Activated naive CD8-positive, alpha-beta T cell (primary cell): ENCODE data around the gene RNF225.
A peak's percentile ranks its signal among the peaks of the same experiment; 100 is the strongest.
"Not testable (repeated sequence)": the region's sequence is repeated elsewhere in the genome, so short reads cannot be mapped to it uniquely, and the experiment has no call there.

Experiments used
- H3K27ac Mint-ChIP-seq: one replicate; pipeline ENCODE4 v1.8.0; 2021; ENCODE audit warnings: mixed read lengths
- H3K27me3 Mint-ChIP-seq: one replicate; pipeline ENCODE4 v1.8.0; 2021; ENCODE audit warnings: mixed read lengths
- H3K36me3 Mint-ChIP-seq: one replicate; pipeline ENCODE4 v1.8.0; 2021; ENCODE audit warnings: mixed read lengths
- H3K4me1 Mint-ChIP-seq: one replicate; pipeline ENCODE4 v1.8.0; 2021; ENCODE audit warnings: low read depth, mixed read lengths
- H3K4me3 Mint-ChIP-seq: one replicate; pipeline ENCODE4 v1.8.0; 2021; ENCODE audit warnings: mild to moderate bottlenecking, mixed read lengths
- H3K9me3 Mint-ChIP-seq: one replicate; pipeline ENCODE4 v1.8.0; 2021; ENCODE audit warnings: low read depth, mixed read lengths

RNF225 gene

GRCh38 chr19:58394821-58395219 lies 636 bp upstream of the RNF225 start:
- Mint-ChIP-seq H3K27me3 (no peaks in the 10 kb centered on the region), H3K27ac (no peak overlapping the region), H3K36me3 (peaks cover 12% of the 10 kb centered on the region), H3K9me3 (no peaks in the 10 kb centered on the region), H3K4me1 (peaks cover 26% of the 10 kb centered on the region), H3K4me3 (no peak overlapping the region)

GRCh38 chr19:58395979-58396627 lies 647 bp downstream of the RNF225 start:
- Mint-ChIP-seq H3K36me3 (peaks cover 8% of the 10 kb centered on the region), H3K4me1 (peaks cover 24% of the 10 kb centered on the region), H3K4me3 (no peak overlapping the region), H3K9me3 (no peaks in the 10 kb centered on the region), H3K27ac (no peak overlapping the region), H3K27me3 (no peaks in the 10 kb centered on the region)

- no peaks in the 10 kb centered on the region for H3K9me3 Mint-ChIP-seq
- H3K36me3 Mint-ChIP-seq, result peaks cover 8% of the 10 kb centered on the region
- no peak overlapping the region for H3K27ac Mint-ChIP-seq
- H3K4me1 Mint-ChIP-seq, result peaks cover 25% of the 10 kb centered on the region
- H3K27me3 Mint-ChIP-seq, result no peaks in the 10 kb centered on the region
- no peak overlapping the region for H3K4me3 Mint-ChIP-seq
Measured at GRCh38 chr19:58396691-58397532, 1.5 kb downstream of the RNF225 start.

- H3K4me3 Mint-ChIP-seq, result no peak overlapping the region
- H3K9me3 Mint-ChIP-seq, result no peaks in the 10 kb centered on the region
- peaks cover 25% of the 10 kb centered on the region for H3K4me1 Mint-ChIP-seq
- H3K27ac Mint-ChIP-seq, result no peak overlapping the region
- H3K36me3 Mint-ChIP-seq, result peaks cover 8% of the 10 kb centered on the region
- H3K27me3 Mint-ChIP-seq, result no peaks in the 10 kb centered on the region
Measured at GRCh38 chr19:58397533-58398037, 2.1 kb downstream of the RNF225 start.

GRCh38 chr19:58398087-58398486 lies 2.6 kb downstream of the RNF225 start:
- H3K9me3 Mint-ChIP-seq, result no peaks in the 10 kb centered on the region
- H3K27me3 Mint-ChIP-seq, result no peaks in the 10 kb centered on the region
- peaks cover 4% of the 10 kb centered on the region for H3K36me3 Mint-ChIP-seq
- peaks cover 21% of the 10 kb centered on the region for H3K4me1 Mint-ChIP-seq
- no peak overlapping the region for H3K4me3 Mint-ChIP-seq
- no peak overlapping the region for H3K27ac Mint-ChIP-seq

- H3K9me3 Mint-ChIP-seq, result no peaks in the 10 kb centered on the region
- peaks cover 22% of the 10 kb centered on the region for H3K4me1 Mint-ChIP-seq
- H3K27ac Mint-ChIP-seq, result no peak overlapping the region
- H3K27me3 Mint-ChIP-seq, result no peaks in the 10 kb centered on the region
- no peak overlapping the region for H3K4me3 Mint-ChIP-seq
- peaks cover 3% of the 10 kb centered on the region for H3K36me3 Mint-ChIP-seq
Measured at GRCh38 chr19:58398545-58398944, 3.1 kb downstream of the RNF225 start.

- no peaks in the 10 kb centered on the region for H3K36me3 Mint-ChIP-seq
- no peak overlapping the region for H3K4me3 Mint-ChIP-seq
- H3K27ac Mint-ChIP-seq, result no peak overlapping the region
- H3K9me3 Mint-ChIP-seq, result no peaks in the 10 kb centered on the region
- no peaks in the 10 kb centered on the region for H3K27me3 Mint-ChIP-seq
- peaks cover 16% of the 10 kb centered on the region for H3K4me1 Mint-ChIP-seq
Measured at GRCh38 chr19:58399903-58400302, 4.4 kb downstream of the RNF225 start.

- Mint-ChIP-seq H3K9me3 (no peaks in the 10 kb centered on the region), H3K27ac (no peak overlapping the region), H3K27me3 (no peaks in the 10 kb centered on the region), H3K4me3 (peak overlapping the region; percentile 89), H3K4me1 (peaks cover 15% of the 10 kb centered on the region), H3K36me3 (no peaks in the 10 kb centered on the region)
Measured at GRCh38 chr19:58400316-58400915, 5.0 kb downstream of the RNF225 start.

- peak overlapping the region; percentile 68 for H3K27ac Mint-ChIP-seq
- no peaks in the 10 kb centered on the region for H3K27me3 Mint-ChIP-seq
- no peaks in the 10 kb centered on the region for H3K9me3 Mint-ChIP-seq
- H3K4me3 Mint-ChIP-seq, result peak overlapping the region; percentile 89
- peaks cover 13% of the 10 kb centered on the region for H3K4me1 Mint-ChIP-seq
- no peaks in the 10 kb centered on the region for H3K36me3 Mint-ChIP-seq
Measured at GRCh38 chr19:58400916-58401839, 5.7 kb downstream of the RNF225 start.

- H3K4me3 Mint-ChIP-seq, result peak overlapping the region; percentile 89
- H3K4me1 Mint-ChIP-seq, result peaks cover 20% of the 10 kb centered on the region
- no peaks in the 10 kb centered on the region for H3K9me3 Mint-ChIP-seq
- H3K36me3 Mint-ChIP-seq, result no peaks in the 10 kb centered on the region
- H3K27me3 Mint-ChIP-seq, result no peaks in the 10 kb centered on the region
- no peak overlapping the region for H3K27ac Mint-ChIP-seq
Measured at GRCh38 chr19:58401840-58402421, 6.5 kb downstream of the RNF225 start.

- H3K9me3 Mint-ChIP-seq, H3K27ac Mint-ChIP-seq, H3K4me3 Mint-ChIP-seq, H3K27me3 Mint-ChIP-seq, H3K36me3 Mint-ChIP-seq: not testable (repeated sequence)
- H3K4me1 Mint-ChIP-seq, result peaks cover 30% of the 10 kb centered on the region
Measured at GRCh38 chr19:58403920-58404478, 8.5 kb downstream of the RNF225 start.

GRCh38 chr19:58406818-58407657 lies 11.6 kb downstream of the RNF225 start:
- Mint-ChIP-seq H3K9me3 (no peaks in the 10 kb centered on the region), H3K36me3 (no peaks in the 10 kb centered on the region), H3K4me3 (peak overlapping the region; percentile 95), H3K27ac (peak overlapping the region; percentile 86), H3K4me1 (peaks cover 31% of the 10 kb centered on the region), H3K27me3 (no peaks in the 10 kb centered on the region)

GRCh38 chr19:58407658-58408151 lies 12.2 kb downstream of the RNF225 start:
- Mint-ChIP-seq H3K4me3 (peak overlapping the region; percentile 95), H3K4me1 (peaks cover 31% of the 10 kb centered on the region), H3K36me3 (no peaks in the 10 kb centered on the region), H3K27ac (peak overlapping the region; percentile 86), H3K27me3 (no peaks in the 10 kb centered on the region), H3K9me3 (no peaks in the 10 kb centered on the region)
